Stimulated activated CD4-positive, alpha-beta T cell treated with anti-CD3 and anti-CD28 coated beads, Interleukin-15, amount 100 ng/mL, for 24 hours (primary cell): ENCODE data around the gene ESPL1.

Experiments
- DNase-seq: peaks from one replicate; pipeline ENCODE4 v3.0.0-alpha.2; 2020

The ESPL1 gene

GRCh38 chr12:53231921-53232645 is 36.0 kb upstream of the ESPL1 start, which contains the start of gene RARG:
Gene RARG, minus strand, starts transcription at chr12:53232209. Its CDS starts 4,664 bp downstream, at chr12:53227545.
- peak; percentile 84 for DNase-seq

DNA sequence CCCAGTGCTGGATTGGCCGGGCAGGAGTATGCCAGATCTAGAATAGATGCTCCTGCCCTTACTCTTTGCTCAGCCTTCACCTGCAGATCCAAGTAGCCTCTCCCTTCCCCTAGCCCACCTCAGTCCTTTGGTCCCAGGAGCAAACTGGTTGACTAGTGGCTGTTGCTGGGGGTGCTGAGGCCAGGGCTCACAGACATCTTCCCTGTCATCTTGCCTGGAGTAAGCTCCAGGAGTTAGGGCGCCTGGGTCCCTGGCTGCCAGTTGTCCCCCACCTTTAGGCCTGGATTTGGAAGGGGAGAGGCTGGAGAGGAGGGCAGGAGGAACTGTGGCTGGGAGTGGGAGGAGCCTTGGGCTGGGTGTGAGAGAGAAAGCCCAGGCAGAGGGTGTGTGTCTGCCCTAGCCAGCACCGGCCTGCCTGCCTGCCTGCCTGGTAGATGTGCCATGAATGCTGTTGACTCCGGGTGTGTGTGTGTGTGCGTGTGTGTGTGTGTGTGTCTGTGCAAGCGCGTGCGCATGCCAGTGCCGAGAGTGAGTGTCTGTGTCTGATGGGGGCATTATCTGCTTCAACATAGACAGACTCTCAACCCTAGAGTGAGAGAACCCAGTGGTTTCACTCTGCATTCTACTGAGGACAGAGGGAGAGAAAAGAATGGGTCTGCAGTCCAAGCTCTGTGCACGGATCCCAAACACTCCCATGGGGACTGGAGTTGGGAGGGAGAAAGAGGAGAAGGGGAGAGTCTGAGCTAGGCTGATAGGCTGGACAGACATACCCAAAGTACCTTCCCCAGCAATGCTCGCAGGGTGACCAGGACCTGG is 35.2 kb upstream of the ESPL1 start:
- DNase-seq: peak; percentile 56

DNA sequence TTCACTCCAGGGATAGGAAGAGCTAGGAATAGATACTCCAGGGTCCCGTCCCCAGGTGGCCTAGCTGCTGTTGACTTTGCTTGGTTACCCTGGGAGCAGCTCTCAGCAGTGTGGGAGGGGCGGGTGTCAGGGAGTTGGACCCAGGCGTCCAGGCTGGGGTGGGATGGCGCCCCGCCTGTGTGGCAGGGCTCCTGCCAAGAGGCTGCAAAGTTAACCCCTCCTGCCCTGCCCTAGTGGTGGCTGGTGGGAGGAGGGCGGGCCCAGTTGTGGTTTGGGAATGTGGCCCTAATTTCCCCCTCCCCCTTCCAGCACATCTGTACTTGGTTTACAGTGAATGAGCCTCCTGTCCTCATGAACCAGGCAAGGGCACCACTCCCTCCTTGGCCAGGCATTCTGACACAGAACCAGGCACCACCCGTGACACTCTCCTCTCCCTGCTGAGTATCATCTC is 34.4 kb upstream of the ESPL1 start:
- no peak for DNase-seq

DNA sequence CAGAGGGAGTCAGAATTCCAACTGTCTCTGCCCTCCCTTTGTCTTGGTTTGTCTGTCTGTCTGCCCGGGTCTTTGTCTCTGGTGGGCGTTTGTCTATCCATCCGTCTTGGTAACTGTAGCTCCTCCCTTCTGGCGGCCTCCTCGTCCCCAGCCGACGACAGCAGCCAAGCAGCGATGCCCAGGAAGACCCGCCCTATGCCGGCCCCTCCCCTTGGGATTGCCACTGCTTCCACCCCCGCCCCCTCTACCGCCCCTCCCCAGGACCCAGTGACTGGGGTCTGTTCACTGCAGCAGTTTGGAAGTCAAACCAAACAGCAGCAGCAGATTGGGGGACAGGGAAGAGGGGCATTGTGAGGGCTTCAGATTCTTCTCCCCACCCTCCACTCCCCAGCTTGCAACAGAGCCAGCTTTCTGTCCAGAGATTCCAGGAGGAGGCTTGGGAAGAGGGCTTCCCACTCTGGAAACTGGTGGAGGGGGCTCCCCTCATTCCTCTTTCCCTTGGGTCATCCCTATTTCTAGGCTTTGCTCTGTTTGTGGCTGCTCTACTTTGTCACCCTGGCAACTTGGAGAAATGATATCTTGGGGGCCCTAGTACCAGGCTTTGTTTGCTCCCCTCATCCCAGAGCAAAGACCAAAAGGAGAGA is 33.7 kb upstream of the ESPL1 start:
- no peak for DNase-seq

DNA sequence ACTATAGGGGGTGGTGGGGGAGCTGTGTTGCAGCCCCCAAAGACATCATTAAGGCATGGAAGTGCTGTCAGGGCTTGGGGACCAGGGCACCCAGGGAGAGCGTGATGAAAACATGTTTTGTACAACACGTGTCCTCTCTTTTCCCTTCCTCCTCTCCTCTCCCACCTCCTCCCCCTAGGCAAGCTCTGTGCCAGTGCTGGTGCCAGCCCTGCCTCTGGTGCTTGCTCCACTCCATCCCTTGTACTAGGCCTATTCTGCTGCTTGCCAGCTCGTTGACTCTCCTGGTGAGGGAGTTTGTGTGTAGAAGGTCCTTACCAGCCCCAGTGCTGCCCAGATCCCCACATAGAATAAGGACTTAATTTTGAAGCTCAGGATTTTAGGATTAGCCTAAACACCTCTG is 32.9 kb upstream of the ESPL1 start:
- no peak for DNase-seq

DNA sequence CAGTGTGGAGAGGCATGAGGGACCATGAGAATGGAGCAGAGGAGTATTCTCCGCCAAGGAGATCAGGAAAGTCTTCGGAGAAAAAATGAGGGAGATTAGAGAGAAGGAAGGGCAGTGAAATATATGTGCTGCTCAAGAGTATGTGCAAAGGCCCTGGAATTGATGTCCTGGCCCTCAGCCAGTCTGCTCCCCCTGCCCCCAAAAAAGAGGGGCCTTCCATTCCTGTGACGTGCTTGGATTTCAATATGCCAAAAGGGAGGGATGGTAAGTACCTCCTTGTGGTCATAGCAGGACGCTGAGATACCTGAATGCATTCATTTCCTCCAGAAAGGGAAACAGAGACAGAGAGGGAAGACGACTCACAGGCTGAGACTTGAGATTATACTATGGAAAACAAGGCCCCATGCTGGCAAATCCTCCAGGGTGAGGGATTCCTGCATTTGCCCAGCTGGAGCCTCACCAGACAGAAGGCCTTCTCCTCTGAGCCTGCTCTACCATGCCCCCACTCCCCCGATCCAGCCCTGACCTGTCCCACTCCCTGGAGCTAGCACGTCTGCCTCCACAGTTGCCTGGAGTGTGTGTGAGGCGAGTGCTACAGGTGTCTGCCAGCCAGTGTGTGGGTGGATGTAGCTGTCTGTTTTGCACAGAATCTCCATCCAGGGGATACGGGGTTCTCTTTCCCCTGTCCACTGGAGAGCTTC is 32.2 kb upstream of the ESPL1 start:
- DNase-seq: peak; percentile 56

- peak; percentile 53 for DNase-seq
Observed at GRCh38 chr12:53236443-53237111, 31.5 kb upstream of the ESPL1 start.

- DNase-seq: no peak
Observed at GRCh38 chr12:53239643-53240258, 28.3 kb upstream of the ESPL1 start.

- no peak for DNase-seq
Observed at GRCh38 chr12:53241623-53242412, 26.3 kb upstream of the ESPL1 start.

GRCh38 chr12:53244337-53244736 is 23.8 kb upstream of the ESPL1 start:
- DNase-seq: no peak

- no peak for DNase-seq
Observed at GRCh38 chr12:53245286-53245685, 22.8 kb upstream of the ESPL1 start.

GRCh38 chr12:53251477-53252348 is 16.4 kb upstream of the ESPL1 start:
- DNase-seq: peak; percentile 80

DNA sequence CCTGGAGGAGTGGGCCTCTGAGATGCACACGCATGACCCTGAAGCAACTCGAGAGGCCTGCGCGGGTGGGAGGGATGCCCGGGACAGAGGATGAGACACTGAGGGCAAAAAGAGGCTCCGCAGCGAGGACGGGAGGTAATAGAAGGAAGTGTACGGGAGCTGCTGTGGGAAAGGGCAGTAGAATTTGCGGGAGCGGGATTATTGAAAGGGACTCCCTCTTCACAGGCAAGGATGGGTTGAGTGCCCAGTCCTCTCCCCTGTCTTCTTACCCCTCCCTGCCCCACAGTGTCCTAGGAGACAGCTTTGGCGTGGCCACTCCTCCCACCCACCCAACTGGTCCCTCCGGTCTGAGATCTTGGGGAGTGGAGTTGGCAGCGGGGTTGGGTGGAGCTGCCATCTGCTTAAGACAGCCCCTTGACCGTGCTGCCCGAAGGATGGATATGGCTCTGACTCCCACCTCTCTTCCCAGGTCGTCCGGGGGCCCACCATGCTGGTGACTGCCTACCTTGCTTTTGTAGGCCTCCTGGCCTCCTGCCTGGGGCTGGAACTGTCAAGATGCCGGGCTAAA is 15.7 kb upstream of the ESPL1 start:
- peak; percentile 41 for DNase-seq

DNA sequence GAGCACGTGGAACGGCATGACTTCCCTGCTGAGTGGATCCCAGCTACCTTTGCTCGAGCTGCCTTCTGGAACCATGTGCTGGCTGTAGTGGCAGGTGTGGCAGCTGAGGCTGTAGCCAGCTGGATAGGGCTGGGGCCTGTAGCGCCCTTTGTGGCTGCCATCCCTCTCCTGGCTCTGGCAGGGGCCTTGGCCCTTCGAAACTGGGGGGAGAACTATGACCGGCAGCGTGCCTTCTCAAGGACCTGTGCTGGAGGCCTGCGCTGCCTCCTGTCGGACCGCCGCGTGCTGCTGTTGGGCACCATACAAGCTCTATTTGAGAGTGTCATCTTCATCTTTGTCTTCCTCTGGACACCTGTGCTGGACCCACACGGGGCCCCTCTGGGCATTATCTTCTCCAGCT is 14.8 kb upstream of the ESPL1 start:
- DNase-seq: no peak

DNA sequence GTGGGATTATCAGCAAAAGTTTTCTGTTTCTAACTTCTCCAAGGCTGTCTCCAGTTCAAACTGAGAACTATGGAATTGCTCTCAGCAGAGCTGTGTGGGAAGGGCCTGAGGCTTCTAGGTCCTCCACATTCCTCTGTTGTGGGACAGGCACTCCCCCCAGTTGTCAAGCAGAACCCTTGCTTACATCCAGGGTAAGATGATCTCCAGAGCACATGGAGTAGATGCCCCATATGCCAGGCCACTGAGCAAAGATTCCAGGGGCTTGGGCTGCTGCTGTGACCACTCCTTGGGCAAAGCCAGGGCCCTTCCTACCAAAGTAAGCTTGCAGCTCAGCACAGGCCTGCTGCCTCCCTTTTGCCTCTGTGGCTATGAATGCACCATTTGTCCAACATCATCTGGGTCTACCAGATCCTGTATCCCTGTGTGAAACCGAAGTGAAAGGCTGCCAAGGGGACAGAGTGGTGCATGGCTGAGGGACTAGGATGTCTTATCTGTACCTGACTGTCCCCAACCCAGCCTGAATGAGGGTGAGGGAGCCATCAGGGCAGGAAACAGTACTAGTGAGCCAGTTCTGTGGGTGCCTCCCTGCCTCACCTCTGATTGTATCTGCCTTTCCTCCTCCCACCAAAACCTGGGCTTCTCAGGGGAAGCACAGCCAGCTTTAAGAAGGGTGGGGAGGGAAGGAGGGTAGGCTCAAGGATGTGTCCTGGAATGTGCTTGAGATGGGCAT is 13.1 kb upstream of the ESPL1 start:
- no peak for DNase-seq

DNA sequence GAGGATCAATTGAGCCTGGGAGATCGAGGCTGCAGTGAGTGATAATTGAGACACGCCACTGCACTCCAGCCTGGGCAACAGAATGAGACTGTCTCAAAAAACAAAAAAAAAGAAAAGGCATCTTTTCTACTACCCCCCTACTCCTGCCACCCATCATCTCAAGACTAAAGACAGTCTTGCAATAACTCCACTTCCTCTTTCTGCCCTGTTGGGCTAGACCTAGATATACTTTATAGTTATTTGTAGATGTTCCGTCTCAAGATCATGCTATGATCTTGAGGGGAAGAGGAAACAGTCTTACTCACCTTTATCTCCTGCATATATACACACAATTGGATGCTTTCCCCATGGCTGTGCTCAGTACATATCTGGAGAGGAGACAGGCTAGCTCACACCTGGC is 12.1 kb upstream of the ESPL1 start:
- DNase-seq: no peak

DNA sequence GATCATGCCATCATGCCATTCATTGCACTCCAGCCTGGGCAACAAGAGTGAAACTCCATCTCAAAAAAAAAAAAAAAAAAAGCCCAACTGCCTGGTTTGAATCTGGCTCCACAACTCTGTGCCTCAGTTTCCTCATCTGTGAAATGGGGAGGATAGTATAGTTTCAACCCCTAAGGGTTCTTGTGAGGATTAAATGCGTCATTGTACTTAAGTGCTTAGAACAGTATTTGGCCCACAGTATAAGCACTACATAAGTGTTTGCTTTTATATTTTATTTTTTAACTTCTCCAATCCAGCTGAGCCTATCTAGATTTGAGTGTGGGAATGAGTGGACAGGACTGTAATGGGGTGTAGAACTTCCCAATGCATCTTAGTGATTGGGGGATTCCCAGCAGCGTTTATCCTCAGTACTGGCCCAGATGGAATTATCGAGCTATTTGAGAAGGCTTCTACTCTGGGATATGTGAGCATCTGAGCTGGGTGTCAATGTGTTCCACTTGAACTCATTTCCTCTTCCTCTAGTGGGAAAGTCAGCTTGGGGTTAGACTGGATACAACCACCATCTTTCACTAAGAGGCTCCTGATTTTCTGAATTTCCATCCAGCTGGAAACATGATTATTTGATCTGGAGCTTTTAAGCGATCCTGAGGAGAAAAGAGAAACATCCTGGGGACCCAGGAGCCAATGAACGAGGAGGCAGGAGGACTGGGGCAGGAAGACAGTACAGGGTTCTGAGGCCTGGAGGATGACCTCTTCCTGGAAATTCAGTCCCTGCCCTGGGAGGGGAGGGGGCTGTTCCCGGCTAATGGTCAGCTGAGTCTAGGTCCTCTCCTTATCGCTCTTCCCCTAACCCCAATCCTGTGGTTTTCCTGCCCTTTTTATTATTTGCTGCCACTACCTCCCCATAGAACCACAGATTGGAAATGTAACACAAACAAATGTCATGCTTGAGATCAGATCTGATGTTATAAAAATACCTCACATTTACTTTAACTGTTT is 9.3 kb upstream of the ESPL1 start:
- DNase-seq: no peak

- DNase-seq: no peak
Observed at GRCh38 chr12:53259891-53260290, 8.2 kb upstream of the ESPL1 start.
